ENCODE data around the gene ATL2. TPM values are rescaled to one million over a fixed set of nuclear protein-coding genes. Genes with fewer than 3 reads are reported as not detected.

Gene ATL2
- total RNA-seq, 4 donors from 2014 or later, result 51.5 to 75.8 (median 65.2) TPM

GRCh38 chr2:38298539-38298938 is 78.5 kb downstream of the ATL2 start:
- TF ChIP-seq CTCF (IDR thresholded peaks at IDR 0.05; ENCODE audit: low read depth), result no peak

- no peak for TF ChIP-seq CTCF (IDR thresholded peaks at IDR 0.05; ENCODE audit: low read depth)
Observed at GRCh38 chr2:38296197-38296780, 80.8 kb downstream of the ATL2 start.

DNA sequence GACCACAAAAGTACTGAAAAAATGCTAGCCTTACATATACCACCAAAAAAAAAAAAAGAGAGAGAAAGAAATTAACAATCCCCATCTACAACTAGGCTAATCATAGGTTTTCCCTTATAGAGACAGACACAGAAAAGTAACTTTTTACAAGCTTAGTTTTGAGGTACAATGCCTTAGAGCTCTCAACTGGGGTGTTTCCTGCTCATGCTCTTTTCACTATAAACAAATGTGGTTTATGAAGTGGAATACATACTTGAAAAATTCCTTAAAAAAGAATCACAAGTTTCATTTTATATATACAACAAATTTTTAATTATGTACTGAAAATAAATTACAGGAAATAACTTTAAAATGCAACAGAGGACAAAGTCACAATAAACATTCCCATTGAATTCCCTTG is 82.5 kb downstream of the ATL2 start:
- no peak for TF ChIP-seq CTCF (IDR thresholded peaks at IDR 0.05; ENCODE audit: low read depth)

- TF ChIP-seq CTCF (IDR thresholded peaks at IDR 0.05; ENCODE audit: low read depth), result no peak
Observed at GRCh38 chr2:38293152-38293865, 83.8 kb downstream of the ATL2 start.

- no peak for TF ChIP-seq CTCF (IDR thresholded peaks at IDR 0.05; ENCODE audit: low read depth)
Observed at GRCh38 chr2:38290332-38290731, 86.7 kb downstream of the ATL2 start.

GRCh38 chr2:38284971-38285370 is 92.1 kb downstream of the ATL2 start:
- TF ChIP-seq CTCF (IDR thresholded peaks at IDR 0.05; ENCODE audit: low read depth), result no peak

DNA sequence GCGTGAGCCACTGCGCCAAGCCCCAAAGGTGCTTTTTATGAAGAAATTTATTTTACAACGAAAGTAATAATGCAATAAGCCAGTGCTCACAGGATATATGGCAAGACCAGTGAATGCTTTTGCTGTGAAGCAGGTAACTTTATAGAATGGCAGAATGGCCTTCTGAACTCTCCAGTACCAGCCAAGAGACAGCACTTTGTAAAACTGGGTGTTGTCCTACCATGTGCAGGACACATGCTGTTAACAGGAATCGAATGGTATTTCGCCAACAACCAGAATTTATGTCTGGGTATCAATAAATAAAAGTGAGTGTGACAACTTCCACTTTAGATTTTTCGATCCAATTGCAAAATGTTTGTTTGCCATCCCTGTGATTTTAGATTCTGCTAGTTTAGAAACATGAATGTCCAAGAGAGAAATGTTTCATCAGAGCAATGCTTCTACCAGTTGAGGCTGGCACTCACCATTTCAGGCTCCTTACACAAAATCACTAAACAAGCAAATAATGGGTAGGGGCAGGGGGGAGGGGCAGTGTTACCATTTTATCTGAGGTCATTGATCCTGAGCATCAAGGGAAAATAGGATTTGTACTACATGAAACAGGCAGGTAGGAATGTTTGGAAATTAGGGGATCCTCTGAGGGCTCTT is 95.9 kb downstream of the ATL2 start:
- no peak for TF ChIP-seq CTCF (IDR thresholded peaks at IDR 0.05; ENCODE audit: low read depth)

All from subcutaneous adipose tissue (tissue), 4 donors.